Adrenal gland (tissue), 5 donors: ENCODE measurements around the gene DOCK8.

ENCODE experiments used
- POLR2A ChIP-seq, 2 donors: fragments of 450-650 bp; IDR thresholded peaks; one replicate each; pipeline ENCODE4 v1.6.1; 2017; ENCODE audit warnings: antibody characterized with exemption in 2 of 2, mild to moderate bottlenecking in 2 of 2, moderate library complexity in 1 of 2
- TF ChIP-seq, protein P1 (sequence below), 6 experiments: fragments of 450-650 bp in 4 of 6; fragments of 200-600 bp in 2 of 6; sonication (generic) in 1 of 6; IDR thresholded peaks; 1 replicate in 5 of 6; 2 replicates in 1 of 6; pipeline versions ENCODE4 v1.5.1 to v1.8.0; 2016 to 2021; ENCODE audit warnings: antibody characterized with exemption in 6 of 6, mild to moderate bottlenecking in 2 of 6, moderate library complexity in 1 of 6
- donor health status: DM: no; HTN: no; CAD: no.

DNA sequence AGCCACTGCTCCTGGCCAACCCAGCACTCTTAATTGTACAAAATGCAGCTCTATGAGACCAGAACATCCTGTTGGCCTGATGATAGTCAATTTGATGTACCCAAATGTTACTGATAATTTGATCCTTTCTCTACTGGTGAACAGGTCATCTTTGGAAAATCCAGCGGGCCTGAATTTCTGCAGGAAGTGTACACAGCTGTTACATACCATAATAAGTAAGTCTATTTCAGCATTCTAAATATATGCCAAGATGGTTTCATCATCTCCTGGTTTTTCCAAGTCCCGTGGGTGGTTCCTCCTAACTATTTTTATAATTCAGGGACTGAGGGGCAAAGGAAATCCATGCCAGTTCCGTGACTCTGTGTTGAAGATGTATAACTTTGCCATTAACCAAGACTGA lies 155.4 kb downstream of the DOCK8 start:
- TF ChIP-seq, protein P1, sequence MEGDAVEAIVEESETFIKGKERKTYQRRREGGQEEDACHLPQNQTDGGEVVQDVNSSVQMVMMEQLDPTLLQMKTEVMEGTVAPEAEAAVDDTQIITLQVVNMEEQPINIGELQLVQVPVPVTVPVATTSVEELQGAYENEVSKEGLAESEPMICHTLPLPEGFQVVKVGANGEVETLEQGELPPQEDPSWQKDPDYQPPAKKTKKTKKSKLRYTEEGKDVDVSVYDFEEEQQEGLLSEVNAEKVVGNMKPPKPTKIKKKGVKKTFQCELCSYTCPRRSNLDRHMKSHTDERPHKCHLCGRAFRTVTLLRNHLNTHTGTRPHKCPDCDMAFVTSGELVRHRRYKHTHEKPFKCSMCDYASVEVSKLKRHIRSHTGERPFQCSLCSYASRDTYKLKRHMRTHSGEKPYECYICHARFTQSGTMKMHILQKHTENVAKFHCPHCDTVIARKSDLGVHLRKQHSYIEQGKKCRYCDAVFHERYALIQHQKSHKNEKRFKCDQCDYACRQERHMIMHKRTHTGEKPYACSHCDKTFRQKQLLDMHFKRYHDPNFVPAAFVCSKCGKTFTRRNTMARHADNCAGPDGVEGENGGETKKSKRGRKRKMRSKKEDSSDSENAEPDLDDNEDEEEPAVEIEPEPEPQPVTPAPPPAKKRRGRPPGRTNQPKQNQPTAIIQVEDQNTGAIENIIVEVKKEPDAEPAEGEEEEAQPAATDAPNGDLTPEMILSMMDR (IDR thresholded peaks at IDR 0.05) = no peak
- TF ChIP-seq POLR2A (IDR thresholded peaks at IDR 0.05) = no peak
